GM19099 (cell line): ENCODE results near the gene FAM222B.

Experiments
- POLR2A ChIP-seq: IDR thresholded peaks from 3 replicates; pipeline ENCODE4 v1.6.1; 2011; ENCODE audit warnings: low read depth; ENCODE audit not compliant: insufficient read length; ENCODE audit errors: extremely low read depth

The FAM222B gene

DNA sequence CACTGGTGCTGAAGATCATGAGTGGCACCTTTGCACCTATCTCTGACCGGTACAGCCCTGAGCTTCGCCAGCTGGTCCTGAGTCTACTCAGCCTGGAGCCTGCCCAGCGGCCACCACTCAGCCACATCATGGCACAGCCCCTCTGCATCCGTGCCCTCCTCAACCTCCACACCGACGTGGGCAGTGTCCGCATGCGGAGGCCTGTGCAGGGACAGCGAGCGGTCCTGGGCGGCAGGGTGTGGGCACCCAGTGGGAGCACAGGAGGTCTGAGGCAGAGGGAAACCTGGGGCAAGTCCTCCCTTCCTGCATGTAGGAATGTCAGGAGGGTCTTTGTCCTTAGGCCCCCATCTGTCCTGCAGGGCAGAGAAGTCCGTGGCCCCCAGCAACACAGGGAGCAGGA lies 105.3 kb downstream of the FAM222B start:
- no peak for TF ChIP-seq POLR2A

DNA sequence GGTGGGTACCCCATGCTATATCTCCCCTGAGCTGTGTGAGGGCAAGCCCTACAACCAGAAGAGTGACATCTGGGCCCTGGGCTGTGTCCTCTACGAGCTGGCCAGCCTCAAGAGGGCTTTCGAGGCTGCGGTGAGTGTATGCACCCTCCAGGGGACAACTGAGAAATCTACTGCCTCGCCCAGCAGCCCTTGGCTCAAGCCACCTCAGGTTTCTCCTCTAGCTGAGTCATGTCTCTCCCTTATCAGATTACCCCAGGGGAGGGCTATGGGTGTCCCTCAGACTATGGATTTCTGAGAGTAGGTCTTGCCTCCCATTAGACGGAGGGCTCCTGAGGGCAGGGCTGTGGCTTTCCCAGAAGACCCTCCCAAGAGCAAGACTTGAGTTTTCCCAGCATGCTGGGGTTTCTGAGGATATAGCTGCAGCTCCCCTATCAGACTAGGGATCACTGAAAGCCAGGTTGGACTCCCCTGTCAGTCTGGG lies 107.3 kb downstream of the FAM222B start:
- no peak for TF ChIP-seq POLR2A

DNA sequence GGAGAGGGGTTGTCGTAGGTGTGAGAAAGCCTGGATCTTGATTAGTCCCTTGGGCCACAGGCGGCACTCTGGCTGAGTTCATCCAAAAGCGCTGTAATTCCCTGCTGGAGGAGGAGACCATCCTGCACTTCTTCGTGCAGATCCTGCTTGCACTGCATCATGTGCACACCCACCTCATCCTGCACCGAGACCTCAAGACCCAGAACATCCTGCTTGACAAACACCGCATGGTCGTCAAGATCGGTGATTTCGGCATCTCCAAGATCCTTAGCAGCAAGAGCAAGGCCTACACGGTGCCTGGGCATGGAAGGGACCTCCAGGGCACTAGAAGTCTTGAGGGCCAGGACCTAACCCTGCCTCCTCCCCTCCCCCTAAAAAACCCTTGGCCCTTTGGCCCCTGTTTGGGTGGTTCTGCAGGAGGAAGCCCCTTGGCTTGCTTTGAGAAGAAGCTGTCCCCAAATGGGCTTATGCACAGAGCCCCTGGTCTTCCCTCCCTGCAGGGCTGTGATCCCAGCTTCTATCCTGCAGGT lies 107.8 kb downstream of the FAM222B start:
- no peak for TF ChIP-seq POLR2A

DNA sequence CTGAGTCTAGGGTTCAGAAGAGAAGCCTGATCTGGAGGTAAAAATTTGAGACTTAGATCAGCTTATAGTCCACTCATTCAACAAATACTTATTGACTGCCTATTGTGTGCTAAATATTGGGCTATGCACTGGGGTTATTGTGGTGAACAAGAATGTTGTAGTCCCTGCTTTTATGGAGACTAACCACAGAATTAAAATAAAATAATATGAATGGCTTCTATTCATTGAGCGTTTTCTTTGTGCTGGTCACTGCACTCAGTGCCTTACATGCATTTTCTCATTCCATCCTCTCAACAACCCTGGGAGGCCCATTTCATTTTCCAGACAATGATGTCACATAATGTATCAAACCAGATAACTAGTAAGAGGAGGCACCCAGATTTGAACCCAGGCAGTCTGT lies 109.2 kb downstream of the FAM222B start:
- no peak for TF ChIP-seq POLR2A

DNA sequence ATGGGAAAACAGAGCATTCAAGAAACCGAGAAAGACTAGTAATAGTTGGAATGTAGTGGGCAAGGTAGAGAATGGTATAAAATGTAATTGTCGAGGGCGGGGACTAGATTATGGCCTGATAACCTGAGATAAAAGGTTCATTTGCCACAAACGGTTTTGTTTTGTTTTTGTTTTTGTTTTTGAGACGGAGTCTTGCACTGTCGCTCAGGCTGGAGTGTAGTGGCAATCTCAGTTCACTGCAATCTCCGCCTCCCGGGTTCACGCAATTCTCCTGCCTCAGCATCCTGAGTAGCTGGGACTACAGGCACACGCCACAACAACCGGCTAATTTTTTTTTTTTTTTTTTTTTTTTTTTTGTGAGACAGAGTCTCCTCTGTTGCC lies 112.7 kb downstream of the FAM222B start:
- no peak for TF ChIP-seq POLR2A

DNA sequence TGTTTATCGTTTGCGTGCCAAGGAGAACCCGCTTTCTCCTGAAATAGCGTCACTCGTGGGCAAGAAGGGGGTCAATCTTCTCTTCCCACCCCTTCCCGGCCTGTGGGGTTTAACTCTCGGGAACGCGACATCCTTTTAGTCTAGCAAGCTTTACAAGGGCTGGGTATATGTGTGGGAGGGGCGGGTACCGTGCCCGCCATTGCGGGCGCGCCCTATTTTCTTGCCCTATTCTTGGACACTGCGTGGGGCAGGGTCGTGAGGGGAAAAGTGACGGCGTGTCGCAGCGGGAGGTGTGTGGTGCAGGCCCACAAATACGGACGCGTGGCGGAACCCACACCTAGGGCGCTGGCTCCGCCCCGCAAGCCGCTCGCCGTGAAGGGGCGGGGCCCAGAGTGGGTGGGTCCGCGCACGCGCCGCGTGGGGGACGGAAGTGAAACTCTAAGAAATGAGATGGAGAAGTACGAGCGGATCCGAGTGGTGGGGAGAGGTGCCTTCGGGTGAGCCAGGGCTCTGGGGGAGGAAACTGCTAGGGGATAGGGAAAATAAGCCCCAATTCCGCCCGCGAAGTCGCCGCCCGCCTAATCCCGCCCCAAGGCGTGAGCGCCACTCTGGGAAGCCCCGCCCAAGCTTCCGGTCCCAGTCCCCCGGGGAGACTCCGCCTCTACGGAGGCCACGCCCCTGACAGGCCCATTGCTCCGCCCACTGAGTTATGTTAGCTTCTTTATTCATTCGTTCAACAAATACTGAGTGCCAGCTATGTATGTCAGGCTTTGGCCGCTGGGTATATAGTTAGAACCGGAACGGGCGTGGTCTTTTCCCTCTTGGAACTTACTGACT lies 114.0 kb downstream of the FAM222B start, which contains the start of gene NEK8:
Gene NEK8, plus strand, starts transcription at position 425 of the 837 bp plus-strand sequence. Its CDS starts 26 bp downstream, at position 451.
- TF ChIP-seq POLR2A, result peak; percentile 63

DNA sequence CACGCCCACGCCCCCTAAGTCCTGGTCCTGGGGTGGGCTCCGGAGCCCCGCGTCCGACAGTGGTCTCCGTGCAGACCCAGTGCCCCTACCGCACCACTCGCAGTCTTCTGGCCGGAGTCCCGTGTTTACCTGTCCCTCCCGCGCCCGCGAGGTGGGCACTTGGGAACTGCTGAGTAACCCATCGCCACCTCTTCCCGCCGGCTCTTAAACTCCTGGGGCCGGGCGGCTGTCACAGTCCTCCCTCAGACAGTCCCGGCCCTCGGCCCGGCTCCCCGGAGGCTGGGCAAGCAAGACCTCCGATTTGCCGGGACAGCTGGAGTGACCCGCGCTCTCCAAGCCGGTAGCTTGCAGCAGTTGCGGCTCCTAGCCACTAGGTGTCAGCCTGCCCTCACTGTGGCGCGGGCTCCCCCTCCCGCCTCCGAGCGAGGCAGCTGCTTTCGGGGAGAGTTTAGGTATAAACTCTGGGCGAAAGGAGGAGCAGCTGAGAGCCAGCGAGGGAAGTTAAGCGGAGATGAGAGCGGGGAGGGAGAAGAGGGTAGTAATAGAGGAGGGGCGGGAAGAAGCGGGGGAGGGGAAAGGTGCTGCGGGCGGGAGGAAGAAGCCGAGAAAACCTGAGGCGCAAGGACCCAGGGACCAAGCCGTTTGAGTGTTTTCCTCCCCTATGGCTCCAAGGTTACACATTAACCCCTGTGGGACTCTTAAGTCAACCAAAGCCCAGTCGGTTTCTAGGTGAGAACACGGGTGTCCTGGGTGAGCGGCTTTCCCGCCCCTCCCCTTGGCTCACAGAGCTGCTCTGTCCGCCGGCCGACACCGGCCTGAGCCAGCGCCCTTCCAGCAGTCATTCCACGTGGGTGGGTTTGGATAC lies 115.7 kb downstream of the FAM222B start:
- TF ChIP-seq POLR2A, result peak; percentile 73

DNA sequence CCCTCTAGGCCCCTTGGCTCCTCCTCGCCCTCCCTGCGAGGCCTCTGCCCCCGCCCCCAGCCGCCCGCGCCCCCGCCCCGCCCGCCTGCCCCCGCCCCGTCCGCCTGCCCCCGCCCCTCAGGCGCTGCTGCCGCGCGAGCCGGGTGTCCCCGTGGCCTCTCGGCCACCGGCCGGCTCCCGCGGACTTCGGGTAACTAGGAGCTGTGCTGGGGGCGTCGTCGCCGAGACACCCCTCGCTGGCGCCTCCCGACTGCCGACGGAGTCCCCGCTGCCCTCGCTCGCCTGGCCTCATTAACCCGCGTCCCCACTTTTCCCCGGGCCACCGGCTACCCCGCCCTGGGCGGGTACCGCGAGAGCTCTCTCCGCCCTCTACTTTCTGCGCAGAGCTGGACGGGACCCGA lies 116.4 kb downstream of the FAM222B start, which contains the start of gene TLCD1:
Gene TLCD1, minus strand, starts transcription at position 8 of the 401 bp plus-strand sequence. CDS start 136 bp downstream, outside the sequence.
- no peak for TF ChIP-seq POLR2A

DNA sequence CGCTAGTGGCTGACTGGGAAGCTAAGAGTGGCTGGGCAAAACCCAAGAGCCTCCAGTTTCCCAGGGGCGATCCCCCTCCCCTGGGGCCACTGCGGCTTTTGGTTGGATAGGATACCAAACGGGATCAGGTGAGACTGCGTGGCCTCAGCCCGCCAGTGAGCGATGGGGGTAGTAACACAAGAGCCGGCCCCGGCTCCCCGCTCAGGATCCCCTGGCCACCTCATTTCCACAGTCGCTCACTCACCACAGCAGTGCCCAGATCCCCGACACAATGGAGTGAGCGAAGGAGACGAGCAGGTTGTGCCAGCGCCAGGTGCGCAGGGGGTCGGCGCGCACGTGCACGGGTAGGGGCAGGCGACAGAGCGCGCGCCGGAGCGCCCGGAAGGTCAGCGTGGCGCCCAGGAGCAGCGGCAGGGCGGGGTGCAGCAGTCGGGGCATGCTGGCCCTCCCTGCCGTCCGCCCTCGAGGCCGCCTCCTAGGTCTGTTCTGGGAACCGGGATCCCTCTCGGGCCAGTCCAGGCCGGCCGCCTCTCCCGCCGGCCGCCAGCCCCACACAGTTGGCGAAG lies 116.8 kb downstream of the FAM222B start:
- TF ChIP-seq POLR2A, result peak; percentile 51

DNA sequence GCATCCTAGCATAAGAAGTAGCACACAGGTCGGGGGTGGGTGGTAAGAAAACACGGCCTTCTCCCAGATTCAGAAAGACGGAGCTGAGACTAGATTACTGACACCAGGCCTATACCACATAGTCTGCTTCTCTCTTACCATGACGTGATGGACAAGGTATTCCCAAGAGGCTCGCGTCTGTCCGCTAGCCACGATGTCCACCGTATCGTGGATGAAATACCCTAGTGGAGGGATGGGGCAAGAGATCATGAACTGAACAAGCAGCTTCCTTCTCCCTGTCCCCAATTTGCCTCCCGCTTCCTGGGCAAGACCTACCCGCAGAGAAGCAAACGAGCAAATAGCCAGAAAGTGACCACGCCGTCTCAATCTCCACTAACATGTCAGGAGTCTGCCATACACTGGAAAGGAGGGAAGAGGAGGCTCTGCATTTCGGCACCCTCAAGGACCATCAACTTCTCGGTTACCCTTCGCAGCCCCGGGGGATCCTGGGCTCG lies 117.4 kb downstream of the FAM222B start:
- peak; percentile 48 for TF ChIP-seq POLR2A

DNA sequence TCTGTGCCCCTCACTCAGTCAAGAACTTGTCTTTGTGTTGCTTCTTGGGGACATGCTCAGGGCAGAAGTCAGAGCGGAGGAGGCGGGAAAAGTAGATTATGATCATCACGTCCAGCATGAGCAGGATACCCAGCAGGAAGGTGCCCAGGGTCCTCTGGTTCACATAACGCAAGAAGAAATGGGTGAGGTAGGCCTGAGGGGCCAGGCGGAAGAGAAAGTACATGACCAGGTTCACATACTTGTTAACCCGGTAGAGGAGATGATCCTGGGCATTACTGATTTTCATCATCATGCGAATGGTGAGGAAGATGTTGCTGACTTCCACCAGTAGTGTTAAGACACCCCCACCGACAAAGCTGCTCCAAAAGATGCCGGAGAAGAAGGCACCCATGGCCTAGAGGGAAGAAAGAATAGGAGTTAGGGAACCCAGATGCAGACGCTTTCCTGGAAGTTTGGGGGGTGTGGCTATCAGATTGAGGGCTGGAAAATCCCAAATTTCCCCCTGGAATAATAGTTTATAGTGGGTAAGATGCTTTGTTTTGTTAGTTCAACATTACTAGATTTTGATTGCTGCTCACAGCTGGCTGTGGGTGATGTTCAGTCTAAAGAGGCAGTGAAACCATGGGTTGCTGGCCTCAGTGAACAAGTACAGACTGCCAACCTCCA lies 118.0 kb downstream of the FAM222B start:
- no peak for TF ChIP-seq POLR2A

DNA sequence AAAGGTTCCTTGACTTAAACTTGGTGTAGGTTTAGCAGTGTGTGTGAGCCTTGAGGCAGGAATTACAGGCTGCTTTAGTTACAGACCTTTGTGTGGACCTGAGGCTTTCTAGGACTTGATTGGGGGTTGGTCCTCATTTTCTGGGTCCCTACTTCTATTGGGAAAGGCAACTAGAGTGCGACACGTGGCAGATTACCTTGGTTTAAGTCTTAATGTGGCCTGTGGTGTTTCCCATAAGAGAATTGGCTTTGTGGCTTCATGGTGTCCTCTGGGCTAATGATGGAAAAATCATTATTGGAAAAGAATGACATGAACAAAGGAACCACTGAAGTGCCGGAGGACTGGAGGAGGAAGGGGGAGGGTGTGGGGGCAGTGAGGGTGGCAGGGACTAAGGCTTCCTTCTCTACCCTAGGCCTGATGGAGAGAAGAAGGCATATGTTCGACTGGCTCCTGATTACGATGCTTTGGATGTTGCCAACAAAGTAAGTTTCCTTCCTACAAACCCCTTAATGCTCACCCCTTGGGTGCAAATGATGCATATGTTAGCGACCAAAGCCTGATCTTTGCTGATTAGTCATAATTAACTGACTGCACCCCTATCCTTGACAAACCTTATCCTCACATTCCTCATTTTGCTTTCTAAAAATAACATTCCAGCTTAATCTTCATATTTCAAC lies 119.3 kb downstream of the FAM222B start:
- TF ChIP-seq POLR2A, result no peak

DNA sequence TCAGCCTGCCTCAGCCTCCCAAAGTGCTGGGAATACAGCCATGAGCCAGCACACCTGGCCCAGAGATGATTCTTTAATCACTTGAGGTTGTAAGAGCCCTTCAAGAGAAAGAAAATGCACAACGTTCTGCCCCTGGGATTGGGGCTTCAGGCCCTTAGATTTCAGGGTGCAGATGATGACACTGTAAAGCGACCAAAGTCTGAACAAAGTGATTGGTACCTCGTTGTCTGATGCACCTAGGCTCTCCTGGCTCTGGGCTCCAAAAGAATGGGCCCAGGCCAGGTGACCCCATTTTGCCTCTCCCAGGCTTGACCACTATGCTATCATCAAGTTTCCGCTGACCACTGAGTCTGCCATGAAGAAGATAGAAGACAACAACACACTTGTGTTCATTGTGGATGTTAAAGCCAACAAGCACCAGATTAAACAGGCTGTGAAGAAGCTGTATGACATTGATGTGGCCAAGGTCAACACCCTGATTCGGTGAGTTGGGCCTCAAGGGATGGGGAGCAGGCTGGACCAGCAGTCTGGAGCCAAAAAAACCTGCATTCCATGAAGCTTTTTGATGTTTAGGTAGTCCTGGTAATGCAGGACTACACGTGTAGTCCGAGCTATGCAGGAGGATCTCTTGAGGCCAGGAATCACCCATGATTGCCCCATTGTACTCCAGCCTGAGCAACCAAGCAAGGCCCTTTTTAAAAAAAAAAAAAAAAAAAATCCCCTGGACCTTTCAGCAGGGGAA lies 120.0 kb downstream of the FAM222B start:
- TF ChIP-seq POLR2A, result peak; percentile 18

DNA sequence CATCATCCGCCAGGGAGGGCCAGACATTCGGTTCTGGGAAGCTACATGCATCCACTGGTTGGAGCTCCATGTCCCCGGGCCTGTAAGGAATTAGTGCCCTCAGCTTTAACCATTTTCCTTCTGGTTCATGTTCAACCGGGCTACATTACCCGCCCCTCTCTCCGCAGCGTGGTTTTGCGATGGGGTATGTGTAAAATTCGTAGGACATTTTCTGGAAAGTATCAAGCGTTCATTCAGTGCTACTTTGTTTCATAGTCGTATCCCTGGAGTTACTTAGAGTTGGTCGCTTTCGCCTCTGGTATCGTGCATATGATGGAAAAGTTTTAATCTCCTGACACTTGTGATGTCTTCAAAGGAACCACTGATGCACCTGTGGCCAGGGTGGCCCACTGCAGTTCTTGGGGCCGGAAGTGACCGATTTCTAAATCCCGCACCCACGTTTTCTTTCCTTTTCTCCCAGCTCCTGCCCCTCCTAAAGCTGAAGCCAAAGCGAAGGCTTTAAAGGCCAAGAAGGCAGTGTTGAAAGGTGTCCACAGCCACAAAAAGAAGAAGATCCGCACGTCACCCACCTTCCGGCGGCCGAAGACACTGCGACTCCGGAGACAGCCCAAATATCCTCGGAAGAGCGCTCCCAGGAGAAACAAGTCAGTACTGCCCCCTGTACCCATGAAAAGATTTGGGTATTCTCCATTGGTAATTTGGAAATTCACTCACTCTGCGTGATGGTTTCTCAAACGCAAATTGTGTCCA lies 122.2 kb downstream of the FAM222B start:
- no peak for TF ChIP-seq POLR2A
